KOPT-K1 (cell line): ENCODE data around the gene CTBP2.

Experiments used
- H3K27ac ChIP-seq: fragments of 200-600 bp; sonication (generic); 2 replicates; pipeline ENCODE4 v1.5.1; 2016; ENCODE audit warnings: antibody characterized with exemption, mild to moderate bottlenecking, low read depth, low read length; ENCODE audit not compliant: poor library complexity, severe bottlenecking
- H3K36me3 ChIP-seq: fragments of 200-600 bp; sonication (generic); 2 replicates; pipeline ENCODE4 v1.5.1; 2017; ENCODE audit warnings: antibody characterized with exemption, mild to moderate bottlenecking, low read length, moderate library complexity; ENCODE audit not compliant: insufficient read depth
- H3K9me3 ChIP-seq: fragments of 200-600 bp; sonication (generic); 2 replicates; pipeline ENCODE4 v1.5.1; 2017; ENCODE audit warnings: antibody characterized with exemption, low read length, mild to moderate bottlenecking; ENCODE audit not compliant: insufficient read depth, poor library complexity, severe bottlenecking

CTBP2 gene

GRCh38 chr10:125159932-125160855, at the start of gene CTBP2:
Gene CTBP2, minus strand, starts transcription at chr10:125160563.
- H3K9me3 ChIP-seq: peaks cover 16% of the 10 kb centered on the region
- no peak within 1 kb of the TSS for H3K27ac ChIP-seq
- H3K36me3 ChIP-seq: no peaks in the 10 kb centered on the region

GRCh38 chr10:125209591-125210355, 49.4 kb upstream of the CTBP2 start:
- Histone ChIP-seq H3K36me3 (no peaks in the 10 kb centered on the region), H3K27ac (no peak overlapping the region), H3K9me3 (no peaks in the 10 kb centered on the region)

GRCh38 chr10:125208854-125209565, 48.6 kb upstream of the CTBP2 start:
- Histone ChIP-seq H3K36me3 (no peaks in the 10 kb centered on the region), H3K27ac (no peak overlapping the region), H3K9me3 (no peaks in the 10 kb centered on the region)

- H3K36me3 ChIP-seq: no peaks in the 10 kb centered on the region
- H3K9me3 ChIP-seq: no peaks in the 10 kb centered on the region
- H3K27ac ChIP-seq: no peak overlapping the region
These were observed 46.3 kb upstream of the CTBP2 start for GRCh38 chr10:125206623-125207022.

- no peaks in the 10 kb centered on the region for H3K9me3 ChIP-seq
- no peak overlapping the region for H3K27ac ChIP-seq
- H3K36me3 ChIP-seq: no peaks in the 10 kb centered on the region
These were observed 45.1 kb upstream of the CTBP2 start for GRCh38 chr10:125205431-125205830.

GRCh38 chr10:125204400-125204799, 44.0 kb upstream of the CTBP2 start:
- Histone ChIP-seq H3K36me3 (no peaks in the 10 kb centered on the region), H3K9me3 (no peaks in the 10 kb centered on the region), H3K27ac (no peak overlapping the region)

GRCh38 chr10:125203186-125203800, 42.9 kb upstream of the CTBP2 start:
- no peak overlapping the region for H3K27ac ChIP-seq
- no peaks in the 10 kb centered on the region for H3K36me3 ChIP-seq
- H3K9me3 ChIP-seq: no peaks in the 10 kb centered on the region

GRCh38 chr10:125201791-125202622, 41.6 kb upstream of the CTBP2 start:
- Histone ChIP-seq H3K36me3 (no peaks in the 10 kb centered on the region), H3K27ac (no peak overlapping the region), H3K9me3 (no peaks in the 10 kb centered on the region)

- no peak overlapping the region for H3K27ac ChIP-seq
- no peaks in the 10 kb centered on the region for H3K9me3 ChIP-seq
These were observed 40.8 kb upstream of the CTBP2 start for GRCh38 chr10:125201108-125201524.

GRCh38 chr10:125200396-125200795, 40.0 kb upstream of the CTBP2 start:
- no peak overlapping the region for H3K27ac ChIP-seq
- no peaks in the 10 kb centered on the region for H3K9me3 ChIP-seq
- H3K36me3 ChIP-seq: no peaks in the 10 kb centered on the region

More at GRCh38 chr10:125201108-125201524, 40.8 kb upstream of the CTBP2 start:
- no peaks in the 10 kb centered on the region for H3K36me3 ChIP-seq

- Histone ChIP-seq H3K27ac (no peak overlapping the region), H3K9me3 (no peaks in the 10 kb centered on the region), H3K36me3 (no peaks in the 10 kb centered on the region)
These were observed 38.9 kb upstream of the CTBP2 start for GRCh38 chr10:125199270-125199669.

GRCh38 chr10:125194814-125195213, 34.5 kb upstream of the CTBP2 start:
- no peaks in the 10 kb centered on the region for H3K9me3 ChIP-seq
- H3K36me3 ChIP-seq: no peaks in the 10 kb centered on the region
- no peak overlapping the region for H3K27ac ChIP-seq

GRCh38 chr10:125193306-125193877, 33.0 kb upstream of the CTBP2 start:
- no peak overlapping the region for H3K27ac ChIP-seq
- no peaks in the 10 kb centered on the region for H3K36me3 ChIP-seq
- H3K9me3 ChIP-seq: no peaks in the 10 kb centered on the region

GRCh38 chr10:125192620-125193019, 32.3 kb upstream of the CTBP2 start:
- no peaks in the 10 kb centered on the region for H3K9me3 ChIP-seq
- H3K36me3 ChIP-seq: no peaks in the 10 kb centered on the region
- no peak overlapping the region for H3K27ac ChIP-seq
